GM19452 (cell line): ENCODE results near the gene LCA5L.
A peak's percentile ranks its signal among the peaks of the same experiment; 100 is the strongest.
"Not testable (repeated sequence)": the region's sequence is repeated elsewhere in the genome, so short reads cannot be mapped to it uniquely, and the experiment has no call there.

Experiments
- ATAC-seq: cut with Tn5 transposase; IDR thresholded peaks from one replicate; pipeline ENCODE4 v1.9.1; 2021; ENCODE audit not compliant: unreplicated experiment

Gene LCA5L

DNA sequence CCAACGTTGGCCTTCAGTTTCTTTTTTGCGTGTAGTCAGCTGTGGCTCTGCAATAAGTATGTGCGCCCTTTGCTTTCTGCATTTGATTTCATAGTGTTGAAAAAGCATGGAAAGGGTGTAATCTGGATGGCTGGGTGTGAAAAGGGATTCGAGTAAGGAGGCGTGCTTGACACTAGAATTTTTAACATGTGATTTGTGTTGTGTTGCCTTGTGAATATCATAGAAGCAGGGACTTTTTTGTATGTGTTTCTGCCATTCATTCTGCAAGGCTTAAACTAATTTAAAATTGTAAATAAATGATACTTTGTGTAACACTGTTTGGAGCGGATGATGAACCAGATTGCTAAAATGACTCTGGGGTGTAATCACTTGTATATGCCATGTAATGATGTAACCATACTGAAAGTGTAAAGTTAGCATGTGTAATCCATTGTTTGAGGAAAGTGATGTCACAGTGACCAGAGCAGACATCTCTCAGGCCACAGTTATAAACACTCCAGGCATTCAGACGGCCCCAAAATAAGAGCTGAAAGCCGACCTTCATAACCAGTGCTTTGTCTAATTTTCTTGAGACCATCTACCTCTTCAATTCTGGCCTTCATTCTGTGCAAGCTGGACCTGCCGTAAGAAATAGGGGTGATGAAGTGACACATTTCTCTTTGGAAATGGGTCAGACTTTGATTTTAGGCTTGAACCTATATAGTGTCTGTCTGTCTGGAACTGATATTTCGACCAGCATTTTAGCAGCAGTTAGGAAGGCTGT, 6.8 kb upstream of the LCA5L start:
- no peak for ATAC-seq

DNA sequence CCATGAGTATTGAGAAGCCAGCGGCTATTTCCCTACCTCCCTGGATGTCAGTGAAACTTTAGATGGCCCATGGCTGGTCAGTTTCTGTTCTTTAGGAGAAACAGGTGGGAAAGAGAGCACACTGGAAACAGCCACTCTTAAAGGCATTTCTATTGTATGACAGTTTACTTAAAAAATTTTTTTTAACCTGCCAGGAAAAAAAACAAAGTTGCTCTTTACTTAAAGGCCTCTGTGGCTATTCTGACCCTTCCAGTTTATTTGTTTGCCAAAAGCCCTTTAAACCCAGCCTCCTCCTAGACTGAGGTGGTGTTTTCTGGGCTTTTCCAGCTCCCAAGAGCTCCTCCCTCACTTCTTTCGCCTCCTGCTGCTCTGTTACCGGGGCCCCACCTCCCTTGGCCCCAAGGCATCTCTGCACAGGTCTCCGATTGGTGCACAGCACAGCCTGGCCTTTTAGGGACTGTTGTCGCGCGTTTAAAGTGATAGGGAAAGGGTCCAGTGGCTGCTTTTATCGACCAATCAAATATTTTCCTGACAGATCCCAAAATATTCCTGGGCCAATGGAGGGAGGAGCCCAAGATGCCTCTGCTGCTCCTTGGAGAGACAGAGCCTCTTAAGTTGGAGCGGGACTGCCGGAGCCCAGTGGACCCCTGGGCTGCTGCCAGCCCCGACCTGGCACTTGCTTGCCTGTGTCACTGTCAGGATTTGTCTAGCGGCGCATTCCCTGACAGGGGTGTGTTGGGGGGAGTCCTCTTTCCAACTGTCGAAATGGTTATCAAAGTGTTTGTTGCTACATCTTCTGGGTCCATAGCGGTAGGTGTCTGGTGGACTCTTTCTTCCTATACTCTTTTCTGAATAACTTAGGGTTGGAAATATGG, 6.0 kb upstream of the LCA5L start, which contains the start of gene SH3BGR:
TSS of gene SH3BGR (plus strand) at position 639 of the 875 bp plus-strand sequence. CDS start at position 766, 127 bp downstream.
- no peak for ATAC-seq

DNA sequence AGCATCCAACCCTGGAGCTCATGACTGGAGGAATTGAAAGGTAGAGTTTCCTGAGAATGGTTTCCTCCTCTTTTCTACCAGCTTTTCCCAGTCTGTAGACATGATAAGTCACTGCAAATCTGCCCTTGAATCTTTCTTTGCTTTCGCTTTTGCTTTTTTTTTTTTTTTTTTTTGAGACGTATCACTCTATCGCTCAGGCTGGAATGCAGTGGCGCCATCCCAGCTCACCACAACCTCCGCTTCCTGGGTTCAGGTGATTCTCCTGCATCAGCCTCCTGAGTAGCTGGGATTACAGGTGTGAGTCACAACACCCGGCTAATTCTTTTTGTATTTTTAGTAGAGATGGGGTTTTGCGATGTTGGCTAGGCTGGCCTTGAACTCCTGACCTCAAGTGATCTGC, 1.7 kb upstream of the LCA5L start:
- no peak for ATAC-seq

DNA sequence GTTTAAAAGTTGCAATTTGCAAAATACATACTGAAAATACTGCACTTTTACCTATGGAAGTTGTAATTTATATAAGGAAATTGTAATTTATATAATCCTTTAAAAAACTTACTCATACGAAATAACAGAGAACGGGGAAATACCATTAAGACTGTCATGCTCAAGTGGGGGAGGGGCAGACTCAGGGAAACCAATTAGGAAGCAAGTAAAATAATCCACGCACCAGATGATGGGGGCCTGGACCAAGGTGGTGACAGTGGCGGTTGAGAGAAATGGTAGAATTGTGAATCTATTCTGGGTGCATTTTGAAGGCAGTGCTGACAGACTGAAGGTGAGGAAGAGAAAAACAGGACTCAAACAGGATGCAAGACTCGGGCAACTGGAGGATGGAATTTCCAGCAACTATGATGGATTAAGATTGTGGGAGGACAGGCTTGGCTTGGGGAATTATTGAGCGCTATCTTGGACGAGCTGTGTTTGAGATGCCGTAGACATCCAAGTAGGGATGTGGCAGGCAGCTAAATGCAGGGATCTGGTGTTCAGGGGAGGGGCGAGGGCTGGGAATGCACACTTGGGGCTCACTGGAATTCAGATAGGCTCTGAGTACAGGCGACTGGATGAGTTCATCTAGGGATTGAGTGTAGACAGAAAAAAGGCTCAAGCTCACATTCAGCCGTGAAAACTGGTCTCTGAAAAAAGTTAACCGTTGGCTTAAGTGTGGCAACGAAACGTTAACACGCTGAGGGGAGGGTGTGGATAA, 977 bp downstream of the LCA5L start:
- ATAC-seq: no peak

DNA sequence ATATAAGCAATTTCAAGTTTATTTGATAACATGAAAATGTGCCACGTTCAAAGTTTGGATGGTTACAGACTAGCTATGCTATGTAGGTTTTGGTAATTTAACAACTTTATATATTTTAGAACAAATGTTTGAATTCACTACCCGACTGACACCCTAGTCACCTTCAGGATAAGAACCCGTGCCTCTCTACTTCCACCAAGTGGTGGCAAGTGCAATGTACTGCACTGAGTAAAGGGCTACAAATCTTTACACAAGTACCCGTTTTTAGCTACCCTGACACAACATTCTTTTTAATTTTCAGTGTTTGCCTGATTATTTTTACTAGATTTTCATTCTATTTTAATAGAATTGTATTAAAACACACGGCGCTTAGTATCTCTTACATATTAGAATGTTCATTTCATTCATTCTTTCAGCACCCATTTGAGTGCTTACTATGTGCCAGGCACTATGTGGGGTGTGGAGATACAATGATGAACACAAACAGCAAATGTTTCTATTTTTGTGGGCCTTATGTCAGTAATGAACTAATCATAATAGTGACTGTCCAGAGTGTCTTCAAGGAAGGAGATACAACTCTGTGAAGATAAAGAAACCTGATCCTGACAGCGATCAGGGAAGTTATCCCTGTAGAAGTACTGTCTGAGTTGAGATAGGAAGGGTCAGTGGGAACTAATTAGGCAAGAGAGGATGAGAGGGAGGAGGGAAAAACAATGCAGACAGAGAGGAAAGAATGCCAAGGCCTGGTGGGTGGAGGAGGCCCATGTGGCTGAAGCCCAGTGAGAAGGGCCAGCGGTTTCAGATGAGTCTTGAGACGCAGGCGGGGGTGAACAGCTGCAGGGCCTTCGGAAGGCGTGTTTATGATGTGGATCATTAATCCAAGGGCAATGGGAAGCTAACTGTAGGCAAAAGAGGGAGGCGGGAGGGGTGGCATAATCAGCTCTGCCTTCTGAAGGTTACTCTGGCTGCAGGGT, 3.8 kb downstream of the LCA5L start:
- no peak for ATAC-seq

DNA sequence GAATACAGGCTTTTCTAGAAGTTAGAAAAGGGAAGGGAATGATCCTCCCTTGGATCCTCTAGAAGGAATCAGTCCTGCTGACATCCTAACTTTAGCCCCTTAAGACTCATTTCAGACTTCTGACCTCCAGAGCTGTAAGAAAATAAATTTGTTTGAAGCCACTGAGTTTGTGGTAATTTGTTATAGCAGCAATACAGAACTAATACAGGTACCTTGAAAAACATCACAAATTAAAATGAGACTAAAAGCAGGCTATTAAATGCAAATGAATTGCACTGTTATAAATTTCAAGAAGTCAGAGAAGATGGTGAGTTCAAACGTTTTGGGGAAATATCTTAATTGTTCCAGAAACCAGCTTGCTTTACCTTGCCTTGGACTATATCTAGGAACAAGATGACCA, 6.3 kb downstream of the LCA5L start:
- ATAC-seq: no peak

DNA sequence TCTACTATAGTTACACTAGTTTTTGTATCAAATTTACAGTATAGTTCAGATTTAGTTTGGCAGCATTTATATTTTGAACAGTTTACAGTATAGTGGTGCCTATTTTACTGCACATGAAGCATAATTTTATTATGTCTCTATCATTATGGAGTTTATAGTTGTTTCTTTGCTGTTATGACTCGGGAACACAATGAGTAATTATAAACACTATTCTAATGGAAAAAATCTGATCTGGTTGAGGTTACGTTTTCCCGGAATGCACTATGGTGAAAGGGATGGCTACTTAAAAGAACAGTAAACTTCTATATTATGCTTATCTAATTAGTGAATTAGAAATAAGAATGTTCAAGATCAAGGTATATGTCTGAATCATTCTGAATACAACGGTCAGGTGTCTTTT, 10.6 kb downstream of the LCA5L start:
- no peak for ATAC-seq

DNA sequence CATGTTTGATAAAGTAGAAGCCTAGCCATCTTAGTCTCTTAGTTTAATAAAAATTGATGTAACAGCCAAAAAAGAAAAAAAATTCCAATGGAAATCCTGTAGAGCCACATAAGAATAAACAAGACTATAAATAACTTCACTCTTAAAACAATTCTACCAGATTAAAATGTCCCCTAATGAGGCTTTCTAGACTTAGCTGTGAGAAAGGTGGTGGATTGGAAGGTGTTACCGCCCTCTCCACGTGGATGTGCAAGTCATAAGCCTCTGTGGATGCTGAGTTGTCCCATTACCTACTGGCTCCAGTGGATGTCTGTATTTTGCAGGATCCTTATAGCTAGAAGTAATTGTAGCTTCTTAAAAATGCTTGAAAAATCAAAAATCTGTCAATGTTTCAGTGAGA, 14.6 kb downstream of the LCA5L start:
- ATAC-seq: no peak

DNA sequence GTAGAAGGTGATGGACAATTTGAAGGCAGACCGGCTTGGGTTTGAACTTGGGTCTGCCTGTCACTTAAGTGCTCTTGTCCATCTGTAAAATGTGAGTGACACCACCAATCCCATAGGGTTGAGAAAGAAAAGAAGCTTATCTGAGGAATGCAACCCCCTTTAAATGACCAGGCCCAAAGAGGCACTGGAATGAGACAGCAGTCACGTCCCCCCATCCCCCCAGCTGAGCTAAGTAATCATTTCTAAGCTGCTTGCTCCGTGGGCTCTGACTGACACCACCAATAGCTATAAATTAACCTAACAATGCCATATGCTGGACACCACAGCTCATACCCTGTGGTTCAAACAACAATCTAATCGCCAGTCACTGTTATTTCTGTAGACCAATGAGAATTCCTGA, 15.1 kb downstream of the LCA5L start:
- ATAC-seq: no peak

DNA sequence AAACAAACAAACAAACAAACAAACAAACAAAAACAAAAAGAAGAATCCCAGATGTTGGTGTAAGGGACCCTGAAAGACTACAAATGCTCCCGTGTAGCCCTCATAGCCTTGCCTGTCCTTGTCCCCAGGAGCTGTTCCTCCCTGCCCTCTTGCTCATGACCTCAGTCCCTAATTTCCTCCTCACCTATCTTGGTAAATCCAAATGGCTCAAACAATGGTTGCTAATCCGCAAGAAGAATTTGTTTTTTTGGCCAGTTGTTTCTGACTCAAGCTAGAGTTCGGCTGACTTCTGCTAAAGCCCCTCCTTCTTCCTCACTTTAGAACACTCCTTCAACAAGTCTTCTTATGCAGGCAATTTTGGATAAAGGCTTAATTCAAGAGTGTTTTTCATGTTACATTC, 15.6 kb downstream of the LCA5L start:
- ATAC-seq: no peak

DNA sequence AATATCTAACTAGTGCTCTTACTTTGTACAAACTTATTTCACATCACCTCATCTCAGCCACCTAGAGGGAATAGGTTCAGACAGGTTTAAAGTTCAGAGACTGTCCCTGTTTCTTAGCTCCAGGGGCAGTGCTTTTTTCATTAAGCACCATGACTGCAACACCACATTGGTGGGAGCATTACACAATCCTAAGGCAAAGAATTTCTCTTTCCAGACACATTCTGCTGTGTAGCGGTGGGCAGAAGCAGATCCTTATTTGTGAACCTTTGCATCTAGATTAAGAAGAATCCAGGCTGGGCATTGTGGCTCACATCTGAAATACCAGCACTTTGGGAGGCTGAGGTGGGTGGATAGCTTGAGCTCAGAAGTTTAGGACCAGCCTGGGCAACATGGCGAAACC, 16.1 kb downstream of the LCA5L start:
- ATAC-seq: no peak

DNA sequence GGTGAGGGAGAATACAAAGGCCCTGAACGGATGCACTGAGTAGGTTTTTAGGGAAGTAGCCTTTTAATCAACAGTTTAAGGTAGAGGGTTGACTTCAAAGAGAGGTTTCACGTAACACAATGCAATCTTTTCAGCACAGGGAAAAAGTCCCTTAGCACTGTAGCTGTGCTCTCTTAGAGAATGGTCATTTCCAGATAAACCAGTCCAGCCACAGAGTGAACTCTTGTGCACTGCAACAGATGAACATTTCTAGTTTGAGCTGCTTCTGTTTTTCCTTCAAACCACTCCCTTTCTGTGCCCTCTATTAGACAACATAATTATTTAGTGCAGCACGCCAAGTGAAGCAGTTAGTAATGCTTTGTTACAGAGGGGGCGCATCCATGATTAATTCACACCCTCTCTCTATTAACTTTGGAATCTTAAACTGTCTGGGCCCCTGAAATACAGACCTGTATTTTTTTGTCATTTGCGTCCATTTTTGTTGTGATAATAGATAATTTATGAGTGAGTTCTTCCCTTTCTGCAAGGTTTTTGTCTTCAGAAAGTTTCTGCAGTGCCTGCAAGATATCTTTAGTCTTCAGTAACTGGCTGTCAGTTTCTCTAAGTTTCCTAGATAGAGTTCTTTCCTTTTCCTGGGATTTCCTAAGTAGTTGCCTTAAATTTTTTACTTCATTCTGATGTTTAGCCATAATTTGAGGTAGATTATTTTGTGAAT, 22.9 kb downstream of the LCA5L start:
- ATAC-seq: no peak

DNA sequence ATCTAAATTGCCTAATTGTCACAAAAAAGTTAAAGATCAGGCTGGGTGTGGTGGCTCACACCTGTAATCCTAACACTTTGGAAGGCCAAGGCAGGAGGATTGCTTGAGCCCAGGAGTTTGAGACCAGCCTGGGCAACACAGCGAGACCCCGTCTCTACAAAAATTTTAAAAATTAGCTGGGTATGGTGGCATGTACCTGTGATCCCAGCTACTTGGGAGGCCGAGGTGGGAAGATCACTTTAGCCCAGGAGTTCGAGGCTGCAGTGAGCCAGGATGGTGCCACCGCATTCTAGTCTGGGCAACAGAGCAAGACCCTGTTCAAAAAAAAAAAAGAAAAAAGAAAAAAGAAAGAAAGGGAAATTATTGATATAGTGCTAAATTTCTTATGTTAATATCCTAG, 26.4 kb downstream of the LCA5L start:
- not testable (repeated sequence) for ATAC-seq

DNA sequence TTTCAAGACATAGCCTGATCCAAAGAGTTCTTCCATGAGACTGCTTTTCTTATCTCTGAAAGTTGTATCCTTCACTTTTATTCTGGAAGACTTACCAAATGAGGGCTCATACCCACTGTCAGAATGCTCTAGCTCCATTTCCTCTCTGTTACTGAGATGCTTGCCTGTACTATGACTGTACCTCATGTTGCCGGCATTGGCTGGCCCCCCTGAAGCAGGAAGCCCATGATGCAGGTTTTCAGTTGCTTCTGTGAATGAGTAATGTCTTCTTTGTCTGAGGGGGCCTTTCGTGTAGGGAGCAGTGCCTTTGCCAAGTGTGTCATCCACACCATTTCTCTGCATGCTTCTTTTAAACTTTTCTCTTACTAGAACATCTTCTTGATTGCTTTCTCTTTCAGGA, 39.5 kb downstream of the LCA5L start:
- no peak for ATAC-seq

DNA sequence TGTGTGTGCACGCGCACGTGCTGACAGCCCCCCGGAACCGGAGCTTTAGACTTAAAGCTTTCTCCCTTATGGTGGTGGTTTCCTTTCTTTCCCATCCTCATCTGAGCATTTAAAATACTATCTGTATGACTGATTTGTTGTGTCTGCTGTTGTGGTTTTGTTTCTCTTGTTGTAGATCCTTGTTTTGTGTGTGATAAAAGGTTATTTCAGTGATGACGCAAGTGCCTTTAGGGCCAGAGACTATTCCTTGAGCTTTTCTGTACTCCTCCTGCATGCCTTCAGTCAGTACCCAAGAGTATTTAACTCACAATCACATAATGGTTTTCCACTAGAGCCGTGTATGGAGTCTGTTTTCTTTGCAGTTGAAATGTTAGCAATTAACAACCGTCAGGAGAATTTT, 45.4 kb downstream of the LCA5L start:
- no peak for ATAC-seq

DNA sequence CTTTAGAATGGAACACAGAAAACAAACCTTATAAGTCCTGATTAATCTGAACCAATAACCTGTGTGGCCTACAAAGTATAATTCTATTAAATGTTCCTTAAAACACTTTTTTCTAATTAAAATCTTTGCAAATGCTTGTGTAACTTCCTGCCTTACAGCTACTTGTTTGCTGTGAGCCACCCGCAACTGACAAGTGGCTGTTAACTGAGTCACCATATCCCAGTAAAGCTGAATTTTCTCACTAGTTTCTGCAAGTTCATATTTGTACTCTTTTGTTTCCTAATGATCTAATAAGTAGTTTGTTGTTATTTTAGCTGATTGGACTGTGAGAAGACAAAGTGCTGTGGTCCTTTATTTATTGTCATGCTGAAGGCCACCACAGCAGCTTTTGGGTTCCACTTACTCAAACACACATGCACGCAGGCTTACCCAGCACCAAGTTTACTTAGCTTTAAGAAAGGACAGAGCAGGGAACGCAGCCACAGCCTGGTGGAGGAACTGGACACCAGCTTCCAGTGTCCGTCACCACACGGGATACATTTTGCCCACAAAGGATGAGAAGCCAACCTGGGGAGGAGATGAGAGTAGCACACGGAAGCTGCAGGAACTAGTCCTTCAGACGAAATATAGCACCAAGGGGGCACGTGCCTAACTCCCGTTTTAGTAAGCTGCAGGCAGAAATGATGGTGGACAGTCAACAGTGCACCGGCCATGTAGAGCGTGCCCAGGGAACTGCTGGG, 47.8 kb downstream of the LCA5L start:
- ATAC-seq: no peak

DNA sequence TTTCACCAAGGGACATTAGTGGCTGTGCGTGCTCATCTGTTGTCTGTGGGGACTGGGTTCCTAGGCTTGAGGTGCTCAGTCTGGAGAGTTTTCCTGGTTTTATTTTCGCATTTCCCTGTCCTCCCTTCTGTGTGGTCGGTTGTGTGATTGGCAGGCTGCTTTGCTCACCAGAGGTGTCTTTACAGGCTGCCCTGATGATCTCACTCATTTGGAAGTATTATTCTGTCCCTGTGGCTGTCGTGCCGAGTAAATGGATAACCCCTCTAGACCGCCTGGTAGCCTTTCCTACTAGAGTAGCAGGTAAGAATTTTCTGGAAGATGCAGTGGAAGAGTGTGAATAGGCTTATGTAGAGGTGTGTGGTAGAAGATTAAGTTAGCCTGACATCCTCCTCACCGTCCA, 52.6 kb downstream of the LCA5L start:
- no peak for ATAC-seq

DNA sequence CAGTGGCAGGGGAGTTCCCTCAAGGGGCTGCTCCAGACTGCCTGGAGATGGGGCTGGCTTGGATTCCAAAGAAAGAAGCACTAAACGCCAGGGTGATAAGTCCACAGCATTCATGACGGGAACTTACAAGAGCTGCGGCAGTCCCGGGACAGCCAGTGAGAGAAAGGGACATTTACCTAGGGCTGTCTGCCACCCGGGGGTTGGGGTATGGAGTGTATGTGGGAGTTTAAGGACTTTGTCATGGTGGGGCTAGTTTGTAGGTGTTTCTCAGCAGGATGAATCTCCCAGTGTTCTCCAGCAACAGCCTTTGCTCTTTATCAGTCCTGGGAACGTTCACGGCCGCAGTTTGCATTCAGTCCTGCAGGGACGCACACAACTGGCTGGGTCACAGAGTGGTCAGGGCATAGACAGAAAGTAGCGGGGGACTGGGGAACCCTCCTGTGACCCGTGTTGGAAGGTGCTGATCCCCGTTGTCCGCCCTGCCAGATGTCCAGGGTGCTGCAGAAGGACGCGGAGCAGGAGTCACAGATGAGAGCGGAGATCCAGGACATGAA, 55.3 kb downstream of the LCA5L start:
- no peak for ATAC-seq

DNA sequence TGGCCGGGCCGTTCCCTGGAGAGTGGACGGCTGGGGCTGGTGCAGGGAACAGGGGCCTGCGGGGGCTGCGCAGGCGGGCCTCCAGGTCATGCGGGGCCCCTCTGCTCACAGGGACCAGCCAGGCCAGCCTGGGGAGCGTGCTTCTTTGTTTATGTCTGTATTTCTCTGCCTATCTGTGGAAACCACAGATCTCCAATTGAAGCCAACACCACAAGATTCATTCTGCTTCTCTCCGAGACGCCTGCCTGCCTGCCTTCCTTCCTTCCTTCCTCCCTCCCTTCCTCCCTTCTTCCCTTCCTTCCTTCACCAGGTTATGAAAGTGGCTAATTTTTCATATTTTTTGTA, 56.8 kb downstream of the LCA5L start:
- peak; percentile 3 for ATAC-seq
